Measurements from ENCODE around the gene KCNAB2.

KCNAB2 gene

GRCh38 chr1:6083385-6083784, 37.7 kb downstream of the KCNAB2 start (continued):
- TF ChIP-seq ARNTL (CRISPR knock-in tag; IDR thresholded peaks at IDR 0.05; ENCODE audit: borderline replicate concordance, low read depth), result no peak
- TF ChIP-seq PPARA (CRISPR knock-in tag; IDR thresholded peaks at IDR 0.05; ENCODE audit: borderline replicate concordance), result no peak
- TF ChIP-seq BACH2 (CRISPR knock-in tag; IDR thresholded peaks at IDR 0.05; ENCODE audit: borderline replicate concordance), result no peak
- TF ChIP-seq RARB (CRISPR knock-in tag; IDR thresholded peaks at IDR 0.05), result no peak

GRCh38 chr1:6083801-6084446, 38.2 kb downstream of the KCNAB2 start:
- TF ChIP-seq ARNTL (CRISPR knock-in tag; IDR thresholded peaks at IDR 0.05; ENCODE audit: borderline replicate concordance, low read depth) (no peak), PPARA (CRISPR knock-in tag; IDR thresholded peaks at IDR 0.05; ENCODE audit: borderline replicate concordance) (no peak), TOX (CRISPR knock-in tag; IDR thresholded peaks at IDR 0.05; ENCODE audit: borderline replicate concordance) (no peak), BACH2 (CRISPR knock-in tag; IDR thresholded peaks at IDR 0.05; ENCODE audit: borderline replicate concordance) (no peak), SNAI2 (CRISPR knock-in tag; IDR thresholded peaks at IDR 0.05) (no peak), CSRNP3 (CRISPR knock-in tag; IDR thresholded peaks at IDR 0.05) (no peak), ZFP30 (CRISPR knock-in tag; IDR thresholded peaks at IDR 0.05) (no peak), ISL1 (CRISPR knock-in tag; IDR thresholded peaks at IDR 0.05) (no peak), ZFP3 (CRISPR knock-in tag; IDR thresholded peaks at IDR 0.05) (no peak), TCF4 (CRISPR knock-in tag; IDR thresholded peaks at IDR 0.05; ENCODE audit: borderline replicate concordance) (no peak), ZC3H10 (CRISPR knock-in tag; IDR thresholded peaks at IDR 0.05) (no peak), ZNF565 (CRISPR knock-in tag; conservative IDR thresholded peaks at IDR 0.05; ENCODE audit: low read depth) (no peak), CREB5 (CRISPR knock-in tag; IDR thresholded peaks at IDR 0.05; ENCODE audit: low read depth) (no peak), CSDC2 (CRISPR knock-in tag; IDR thresholded peaks at IDR 0.05) (no peak), ZNF70 (CRISPR knock-in tag; IDR thresholded peaks at IDR 0.05) (no peak), POU6F1 (CRISPR knock-in tag; IDR thresholded peaks at IDR 0.05; ENCODE audit: borderline replicate concordance, low read depth) (no peak), OSR1 (CRISPR knock-in tag; IDR thresholded peaks at IDR 0.05) (no peak), ESRRG (CRISPR knock-in tag; IDR thresholded peaks at IDR 0.05) (no peak), ZNF8 (CRISPR knock-in tag; IDR thresholded peaks at IDR 0.05) (no peak)
- TF ChIP-seq, protein P1, sequence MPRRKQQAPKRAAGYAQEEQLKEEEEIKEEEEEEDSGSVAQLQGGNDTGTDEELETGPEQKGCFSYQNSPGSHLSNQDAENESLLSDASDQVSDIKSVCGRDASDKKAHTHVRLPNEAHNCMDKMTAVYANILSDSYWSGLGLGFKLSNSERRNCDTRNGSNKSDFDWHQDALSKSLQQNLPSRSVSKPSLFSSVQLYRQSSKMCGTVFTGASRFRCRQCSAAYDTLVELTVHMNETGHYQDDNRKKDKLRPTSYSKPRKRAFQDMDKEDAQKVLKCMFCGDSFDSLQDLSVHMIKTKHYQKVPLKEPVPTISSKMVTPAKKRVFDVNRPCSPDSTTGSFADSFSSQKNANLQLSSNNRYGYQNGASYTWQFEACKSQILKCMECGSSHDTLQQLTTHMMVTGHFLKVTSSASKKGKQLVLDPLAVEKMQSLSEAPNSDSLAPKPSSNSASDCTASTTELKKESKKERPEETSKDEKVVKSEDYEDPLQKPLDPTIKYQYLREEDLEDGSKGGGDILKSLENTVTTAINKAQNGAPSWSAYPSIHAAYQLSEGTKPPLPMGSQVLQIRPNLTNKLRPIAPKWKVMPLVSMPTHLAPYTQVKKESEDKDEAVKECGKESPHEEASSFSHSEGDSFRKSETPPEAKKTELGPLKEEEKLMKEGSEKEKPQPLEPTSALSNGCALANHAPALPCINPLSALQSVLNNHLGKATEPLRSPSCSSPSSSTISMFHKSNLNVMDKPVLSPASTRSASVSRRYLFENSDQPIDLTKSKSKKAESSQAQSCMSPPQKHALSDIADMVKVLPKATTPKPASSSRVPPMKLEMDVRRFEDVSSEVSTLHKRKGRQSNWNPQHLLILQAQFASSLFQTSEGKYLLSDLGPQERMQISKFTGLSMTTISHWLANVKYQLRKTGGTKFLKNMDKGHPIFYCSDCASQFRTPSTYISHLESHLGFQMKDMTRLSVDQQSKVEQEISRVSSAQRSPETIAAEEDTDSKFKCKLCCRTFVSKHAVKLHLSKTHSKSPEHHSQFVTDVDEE (CRISPR knock-in tag; IDR thresholded peaks at IDR 0.05), result no peak
- peak; percentile 65 for ATAC-seq

DNA sequence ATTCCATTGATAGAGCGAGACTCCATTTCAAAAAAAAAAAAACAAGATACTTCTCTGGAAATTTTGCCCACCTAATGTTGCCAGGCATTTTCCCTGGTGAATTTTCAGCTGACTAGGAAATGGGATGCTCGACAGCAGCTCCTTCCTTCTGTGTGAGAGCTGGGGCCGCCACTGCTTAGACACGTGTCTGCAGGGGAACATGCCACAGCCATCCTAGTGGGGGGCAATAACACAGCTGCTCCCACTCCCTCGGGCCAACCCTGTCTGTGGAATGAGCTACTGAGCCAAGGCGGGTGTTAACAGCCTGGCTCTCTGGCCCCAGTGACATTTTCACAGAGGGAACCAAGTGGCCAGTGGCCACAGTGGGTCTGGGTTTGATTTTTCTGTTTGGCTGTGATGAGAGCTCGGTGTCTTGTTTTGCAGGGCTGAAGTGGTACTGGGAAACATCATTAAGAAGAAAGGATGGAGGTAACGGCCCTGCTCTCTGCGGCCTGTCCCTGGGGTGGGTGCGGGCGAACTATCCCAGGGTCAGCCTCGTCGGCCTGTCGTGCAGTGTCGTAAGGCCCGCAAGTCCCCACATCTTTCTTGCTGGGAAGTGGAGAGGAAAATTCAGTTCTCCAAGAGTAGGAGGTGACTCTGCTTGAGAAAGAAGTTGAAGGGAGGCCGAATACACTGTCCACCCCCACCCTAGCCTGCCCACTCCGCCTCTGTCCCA, 39.2 kb downstream of the KCNAB2 start:
- ATAC-seq, result no peak
- TF ChIP-seq ARNTL (CRISPR knock-in tag; IDR thresholded peaks at IDR 0.05; ENCODE audit: borderline replicate concordance, low read depth) (no peak), BACH2 (CRISPR knock-in tag; IDR thresholded peaks at IDR 0.05; ENCODE audit: borderline replicate concordance) (no peak), CSRNP3 (CRISPR knock-in tag; IDR thresholded peaks at IDR 0.05) (no peak), ZFP30 (CRISPR knock-in tag; IDR thresholded peaks at IDR 0.05) (no peak), ZNF565 (CRISPR knock-in tag; conservative IDR thresholded peaks at IDR 0.05; ENCODE audit: low read depth) (no peak), SNAI2 (CRISPR knock-in tag; IDR thresholded peaks at IDR 0.05) (no peak), POU6F1 (CRISPR knock-in tag; IDR thresholded peaks at IDR 0.05; ENCODE audit: borderline replicate concordance, low read depth) (no peak), ISL1 (CRISPR knock-in tag; IDR thresholded peaks at IDR 0.05) (no peak), ESRRG (CRISPR knock-in tag; IDR thresholded peaks at IDR 0.05) (no peak), CREB5 (CRISPR knock-in tag; IDR thresholded peaks at IDR 0.05; ENCODE audit: low read depth) (no peak), OSR1 (CRISPR knock-in tag; IDR thresholded peaks at IDR 0.05) (no peak)

Measured in SK-N-SH treated with all-trans-retinoic acid at 6 μM for 48 hours (cell line).